Urinary bladder (tissue), 4 donors: ENCODE results near the gene BLM. TPM values are rescaled to one million over a fixed set of nuclear protein-coding genes. Genes with fewer than 3 reads are reported as not detected.
A peak's percentile ranks its signal among the peaks of the same experiment; 100 is the strongest.
"Not testable (repeated sequence)": the region's sequence is repeated elsewhere in the genome, so short reads cannot be mapped to it uniquely, and the experiment has no call there.

ENCODE experiments used
- DNase-seq: peaks from one replicate; pipeline ENCODE4 v3.0.0-alpha.2; 2015; ENCODE audit errors: extremely low spot score
- H3K27ac ChIP-seq: one replicate; pipeline ENCODE4 v1.5.1; 2013; ENCODE audit warnings: low read depth, mild to moderate bottlenecking, moderate library complexity
- H3K36me3 ChIP-seq: one replicate; pipeline ENCODE4 v1.6.1; 2013; ENCODE audit warnings: mild to moderate bottlenecking, moderate library complexity; ENCODE audit not compliant: insufficient read depth
- H3K4me1 ChIP-seq: one replicate; pipeline ENCODE4 v1.6.1; 2013; ENCODE audit warnings: mild to moderate bottlenecking, moderate library complexity; ENCODE audit not compliant: insufficient read depth
- H3K4me3 ChIP-seq: one replicate; pipeline ENCODE4 v1.5.1; 2013; ENCODE audit warnings: low read depth, low read length
- WGBS: extraction: QIAGEN DNeasy Blood & Tissue Kit; methylation state at CpG from one replicate; pipeline ENCODE4 v1.1.7; 2013; 5-methylcytosine and 5-hydroxymethylcytosine counted together
- polyA plus RNA-seq: library from polyadenylated mRNA; stranded (reverse); fragments of 200-250 nt; gene quantifications from one replicate; pipeline ENCODE4 v1.2.3, GENCODE V29; 2013
- total RNA-seq: library from RNA; depleted of rRNA; stranded (reverse); fragments of >200 nt; gene quantifications from one replicate; pipeline ENCODE4 v1.2.3, GENCODE V29; 2014
- donor health status: healthy with polysubstance abuse.
- donor health status: healthy.

Gene BLM
- total RNA-seq (7.8 TPM), polyA plus RNA-seq (0.67 TPM)

GRCh38 chr15:90716976-90717821 is at the start of gene BLM:
Gene BLM (plus strand): TSS chr15:90717346. CDS start chr15:90747393, 30,047 bp downstream.
- WGBS: under 1% methylated on average over 65 of the region's 65 CpGs
- peak within 1 kb of the TSS; percentile 52 for H3K4me3 ChIP-seq
- DNase-seq: peak; percentile 91
- H3K27ac ChIP-seq: peak within 1 kb of the TSS; percentile 71
- no peaks in the 10 kb centered on the region for H3K4me1 ChIP-seq
- no peaks in the 10 kb centered on the region for H3K36me3 ChIP-seq

GRCh38 chr15:90667755-90668345 is 49.3 kb upstream of the BLM start:
- not testable (repeated sequence) for H3K36me3 ChIP-seq, H3K4me3 ChIP-seq, DNase-seq, H3K4me1 ChIP-seq, H3K27ac ChIP-seq
- 89% methylated on average over 7 of the region's 7 CpGs for WGBS

DNA sequence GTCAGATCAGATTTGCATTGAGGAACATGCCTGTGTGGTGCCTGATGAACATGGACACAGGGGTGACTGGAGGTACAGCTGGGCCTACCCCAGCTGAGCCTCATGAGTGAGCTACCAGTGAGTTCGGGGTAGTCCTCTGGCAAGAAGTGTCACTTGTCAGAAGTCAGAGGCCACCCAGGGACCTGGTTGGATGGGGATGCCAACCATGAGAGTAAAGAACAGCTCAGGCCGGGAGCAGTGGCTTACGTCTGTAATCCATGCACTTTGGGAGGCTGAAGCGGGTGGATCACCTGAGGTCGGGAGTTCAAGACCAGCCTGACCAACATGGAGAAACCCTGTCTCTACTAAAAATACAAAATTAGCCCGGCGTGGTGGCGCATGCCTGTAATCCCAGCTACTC is 46.5 kb upstream of the BLM start:
- H3K36me3 ChIP-seq, H3K4me3 ChIP-seq, H3K4me1 ChIP-seq, H3K27ac ChIP-seq, DNase-seq: not testable (repeated sequence)
- 97% methylated on average over 8 of the region's 8 CpGs for WGBS

DNA sequence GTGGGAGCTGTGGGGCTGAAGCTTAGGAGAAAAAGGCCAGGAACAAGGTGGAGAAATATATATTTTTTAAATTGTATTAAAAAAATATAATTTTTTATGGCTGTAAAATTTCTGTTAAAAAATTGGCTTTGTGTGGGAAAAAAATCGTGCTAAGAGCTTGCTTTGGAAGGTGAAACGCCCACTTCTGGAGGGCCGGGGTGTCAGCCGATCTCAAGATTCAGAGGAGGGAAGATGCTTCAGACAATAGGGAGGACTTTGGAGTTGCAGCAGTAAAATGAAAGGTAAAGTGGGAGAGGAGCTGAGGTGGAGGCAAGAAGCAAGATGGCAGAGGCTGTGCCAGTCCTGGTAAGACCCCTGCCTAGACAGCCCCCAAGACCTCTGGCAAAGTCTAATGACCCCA is 45.9 kb upstream of the BLM start:
- no peaks in the 10 kb centered on the region for H3K4me1 ChIP-seq
- H3K36me3 ChIP-seq: no peaks in the 10 kb centered on the region
- no peak for DNase-seq
- H3K4me3 ChIP-seq: no peak overlapping the region
- 89% methylated on average over 4 of the region's 4 CpGs for WGBS
- no peak overlapping the region for H3K27ac ChIP-seq

DNA sequence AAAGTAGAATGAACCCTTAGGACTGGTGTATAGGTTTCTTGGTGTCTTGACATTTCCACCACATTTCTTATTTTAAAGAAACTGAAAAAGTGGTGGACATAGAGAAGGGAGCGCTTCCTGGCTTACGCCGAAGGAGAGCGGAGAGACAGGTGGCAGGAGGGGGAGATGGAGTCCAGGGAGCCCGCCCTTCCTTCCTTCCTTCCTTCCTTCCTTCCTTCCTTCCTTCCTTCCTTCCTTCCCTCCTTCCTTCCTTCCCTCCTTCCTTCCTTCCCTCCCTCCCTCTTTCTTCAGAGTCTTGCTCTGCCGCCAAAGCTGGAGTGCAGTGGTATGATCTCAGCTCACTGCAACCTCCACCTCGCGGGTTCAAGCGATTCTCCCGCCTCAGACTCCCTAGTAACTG is 43.8 kb upstream of the BLM start:
- H3K4me1 ChIP-seq, DNase-seq, H3K36me3 ChIP-seq, H3K4me3 ChIP-seq, H3K27ac ChIP-seq: not testable (repeated sequence)
- WGBS: 96% methylated on average over 10 of the region's 10 CpGs

GRCh38 chr15:90674476-90674875 is 42.7 kb upstream of the BLM start:
- DNase-seq: no peak
- H3K27ac ChIP-seq: no peak overlapping the region
- WGBS: 76% methylated on average over 3 of the region's 3 CpGs
- no peak overlapping the region for H3K4me3 ChIP-seq
- H3K4me1 ChIP-seq: no peaks in the 10 kb centered on the region
- no peaks in the 10 kb centered on the region for H3K36me3 ChIP-seq

GRCh38 chr15:90675464-90675863 is 41.7 kb upstream of the BLM start:
- no peaks in the 10 kb centered on the region for H3K4me1 ChIP-seq
- 91% methylated on average over 5 of the region's 5 CpGs for WGBS
- no peak for DNase-seq
- no peak overlapping the region for H3K4me3 ChIP-seq
- no peak overlapping the region for H3K27ac ChIP-seq
- no peaks in the 10 kb centered on the region for H3K36me3 ChIP-seq

DNA sequence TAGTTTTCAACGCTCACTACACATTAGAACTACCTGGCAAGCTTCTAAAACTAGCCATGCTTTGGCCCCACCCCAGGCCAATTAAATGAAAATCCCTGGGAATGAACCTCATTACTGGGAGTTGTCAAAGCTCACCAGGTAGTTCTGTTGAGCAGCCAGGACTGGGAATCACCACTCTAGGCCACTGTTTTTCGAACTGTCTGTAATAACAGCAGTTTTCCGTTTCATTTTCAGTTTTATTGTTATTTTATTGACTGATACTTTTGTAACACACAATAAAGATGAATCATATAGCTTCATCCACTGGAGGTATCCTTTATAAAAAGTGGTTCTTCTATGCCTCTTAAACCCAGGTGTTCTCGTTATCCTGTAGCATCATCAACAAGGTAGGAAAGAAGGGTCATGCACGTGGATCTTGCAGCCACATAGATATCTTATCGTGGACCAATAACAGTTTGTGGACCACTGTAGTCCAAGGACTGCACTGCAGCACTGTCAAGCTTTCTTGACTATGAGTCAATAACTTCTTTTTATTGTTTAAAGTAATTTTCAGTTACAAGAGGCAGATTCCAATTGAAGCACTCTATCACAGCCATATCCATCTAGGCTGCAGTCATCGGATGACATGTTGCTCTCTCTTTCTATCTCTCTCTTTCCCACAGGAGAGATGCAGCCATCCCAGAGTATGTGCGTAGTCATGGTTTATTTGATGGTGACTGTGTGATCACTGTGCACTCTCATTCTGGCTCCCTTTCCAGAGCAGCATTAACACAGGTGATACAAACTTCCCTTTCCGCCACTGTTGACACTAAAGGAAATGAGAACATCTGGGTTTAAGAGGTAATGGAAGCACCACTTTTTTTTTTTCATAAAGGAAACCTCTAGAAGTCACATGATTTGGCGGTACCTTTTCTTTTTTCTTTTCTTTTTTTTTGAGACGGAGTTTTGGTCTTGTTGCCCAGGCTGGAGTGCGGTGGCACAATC is 39.0 kb upstream of the BLM start:
- DNase-seq: no peak
- H3K36me3 ChIP-seq: no peaks in the 10 kb centered on the region
- H3K27ac ChIP-seq: no peak overlapping the region
- no peaks in the 10 kb centered on the region for H3K4me1 ChIP-seq
- H3K4me3 ChIP-seq: no peak overlapping the region
- WGBS: 92% methylated on average over 12 of the region's 12 CpGs

- Histone ChIP-seq H3K4me1 (no peaks in the 10 kb centered on the region), H3K4me3 (no peak overlapping the region), H3K36me3 (no peaks in the 10 kb centered on the region), H3K27ac (no peak overlapping the region)
- no peak for DNase-seq
- WGBS: 85% methylated on average over 3 of the region's 3 CpGs
These were observed 37.2 kb upstream of the BLM start for GRCh38 chr15:90679959-90680358.

GRCh38 chr15:90680371-90680935 is 36.7 kb upstream of the BLM start:
- no peak for DNase-seq
- Histone ChIP-seq H3K4me3 (no peak overlapping the region), H3K36me3 (no peaks in the 10 kb centered on the region), H3K4me1 (no peaks in the 10 kb centered on the region), H3K27ac (no peak overlapping the region)
- WGBS: 46% methylated on average over 6 of the region's 6 CpGs

- H3K36me3 ChIP-seq: no peaks in the 10 kb centered on the region
- no peaks in the 10 kb centered on the region for H3K4me1 ChIP-seq
- no peak overlapping the region for H3K4me3 ChIP-seq
- WGBS: 93% methylated on average over 1 of the region's 1 CpG
- no peak overlapping the region for H3K27ac ChIP-seq
- no peak for DNase-seq
These were observed 36.1 kb upstream of the BLM start for GRCh38 chr15:90681056-90681455.

DNA sequence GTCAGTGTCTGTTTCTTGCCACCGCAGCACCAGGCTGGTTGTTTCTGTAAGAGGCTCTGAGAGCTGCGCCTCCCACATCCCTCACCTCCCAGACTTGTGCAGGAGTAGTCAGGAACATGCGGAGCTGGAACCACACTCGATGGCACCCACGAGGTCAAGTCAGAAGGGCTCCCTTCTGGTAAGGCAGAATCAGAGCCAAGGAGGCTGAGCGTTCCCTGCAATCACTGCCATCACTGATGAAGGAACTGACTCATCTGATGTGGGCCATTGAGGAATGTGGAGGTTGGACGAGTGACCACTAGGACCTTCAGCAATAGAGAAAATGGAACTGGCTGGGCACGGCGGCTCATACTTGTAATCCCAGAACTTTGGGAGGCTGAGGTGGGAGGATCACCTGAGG is 35.7 kb upstream of the BLM start:
- H3K27ac ChIP-seq: no peak overlapping the region
- DNase-seq: no peak
- H3K4me3 ChIP-seq: no peak overlapping the region
- no peaks in the 10 kb centered on the region for H3K36me3 ChIP-seq
- 89% methylated on average over 9 of the region's 9 CpGs for WGBS
- no peaks in the 10 kb centered on the region for H3K4me1 ChIP-seq

DNA sequence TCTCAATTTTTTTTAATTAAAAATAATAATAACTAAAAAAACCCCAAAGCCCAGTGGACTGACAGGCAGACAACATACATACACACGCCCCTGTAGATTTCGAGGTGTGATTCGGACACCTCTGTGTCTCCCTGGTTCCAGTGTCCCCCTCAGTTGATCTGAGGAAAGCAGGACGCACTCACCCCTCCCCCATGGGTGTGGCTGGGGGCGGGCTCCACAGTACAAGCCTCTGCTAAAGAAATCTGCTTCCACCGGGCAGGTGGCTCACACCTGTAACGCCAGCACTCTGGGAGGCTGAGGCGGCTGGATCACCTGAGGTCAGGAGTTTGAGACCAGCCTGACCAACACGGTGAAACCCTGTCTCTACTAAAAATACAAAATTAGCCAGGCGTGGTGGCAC is 33.8 kb upstream of the BLM start:
- Histone ChIP-seq H3K36me3 (no peaks in the 10 kb centered on the region), H3K27ac (no peak overlapping the region), H3K4me3 (no peak overlapping the region), H3K4me1 (no peaks in the 10 kb centered on the region)
- DNase-seq: no peak
- 90% methylated on average over 10 of the region's 10 CpGs for WGBS
